RPMI7951 (cell line): ENCODE results near the gene SPEM3. TPM values are rescaled to one million over a fixed set of nuclear protein-coding genes. Genes with fewer than 3 reads are reported as not detected.
"Not testable (repeated sequence)": the region's sequence is repeated elsewhere in the genome, so short reads cannot be mapped to it uniquely, and the experiment has no call there.

Experiments used
- DNase-seq: peaks from one replicate; pipeline ENCODE4 v3.0.0-alpha.2; 2012; ENCODE audit warnings: low read depth
- total RNA-seq: library from RNA; depleted of rRNA; stranded (reverse); fragments of >200 nt; shearing (Covaris generic); gene quantifications from 2 replicates; pipeline ENCODE4 v1.2.3, GENCODE V29; 2014; rRNA removed

SPEM3 gene
- total RNA-seq, 1 experiment from 2014 or later, result not detected

GRCh38 chr17:7471729-7472128 lies 43.1 kb downstream of the SPEM3 start:
- no peak for DNase-seq

- DNase-seq, result not testable (repeated sequence)
Observed at GRCh38 chr17:7474767-7475166, 46.1 kb downstream of the SPEM3 start.

- peak; percentile 64 for DNase-seq
Observed at GRCh38 chr17:7475764-7476422, 47.2 kb downstream of the SPEM3 start.

GRCh38 chr17:7476494-7476893 lies 47.8 kb downstream of the SPEM3 start:
- peak; percentile 57 for DNase-seq

- DNase-seq, result no peak
Observed at GRCh38 chr17:7476951-7477350, 48.3 kb downstream of the SPEM3 start.

- peak; percentile 90 for DNase-seq
Observed at GRCh38 chr17:7477392-7478275, 49.0 kb downstream of the SPEM3 start.

GRCh38 chr17:7478276-7479212 lies 49.9 kb downstream of the SPEM3 start:
- peak; percentile 40 for DNase-seq

- DNase-seq, result peak; percentile 51
Observed at GRCh38 chr17:7479213-7480088, 50.8 kb downstream of the SPEM3 start, which contains the start of gene ZBTB4. ZBTB4 (minus strand) TSS chr17:7479631; CDS start chr17:7466801, 12,830 bp downstream.

GRCh38 chr17:7480089-7480384 lies 51.4 kb downstream of the SPEM3 start:
- no peak for DNase-seq

GRCh38 chr17:7481275-7481674 lies 52.6 kb downstream of the SPEM3 start, which contains the start of gene SLC35G6:
SLC35G6 (plus strand) TSS chr17:7481446; CDS start chr17:7481517, 71 bp downstream.
- DNase-seq, result not testable (repeated sequence)

GRCh38 chr17:7481842-7482741 lies 53.4 kb downstream of the SPEM3 start:
- not testable (repeated sequence) for DNase-seq

Other genes starting within 250 kb of the SPEM3 start
- not detected in 2 replicates for gene ASGR1, start 249.5 kb upstream of the SPEM3 start, total RNA-seq
- gene DLG4, start 209.0 kb upstream of the SPEM3 start, total RNA-seq, result 6.5 and 6.6 TPM in 2 replicates
- gene ACADVL, start 208.9 kb upstream of the SPEM3 start, total RNA-seq, result 287 and 295 TPM in 2 replicates
- gene DVL2, start 194.3 kb upstream of the SPEM3 start, total RNA-seq, result 24.6 and 25.0 TPM in 2 replicates
- 24.7 and 40.3 TPM in 2 replicates for gene PHF23, start 189.4 kb upstream of the SPEM3 start, total RNA-seq
- gene GABARAP, start 186.4 kb upstream of the SPEM3 start, total RNA-seq, result 451 and 468 TPM in 2 replicates
- 37.4 and 38.0 TPM in 2 replicates for gene CTDNEP1, start 177.1 kb upstream of the SPEM3 start, total RNA-seq
- gene ELP5, start 176.6 kb upstream of the SPEM3 start, total RNA-seq, result 23.7 and 28.2 TPM in 2 replicates
- 0.48 and 2.0 TPM in 2 replicates for gene CLDN7, start 166.4 kb upstream of the SPEM3 start, total RNA-seq
- 0.20 TPM in 1 of 2 replicates, not detected in the other for gene SLC2A4, start 147.1 kb upstream of the SPEM3 start, total RNA-seq
- 0.49 and 0.60 TPM in 2 replicates for gene YBX2, start 134.2 kb upstream of the SPEM3 start, total RNA-seq
- 414 and 526 TPM in 2 replicates for gene EIF5A, start 121.2 kb upstream of the SPEM3 start, total RNA-seq
- 92.7 and 97.9 TPM in 2 replicates for gene GPS2, start 113.5 kb upstream of the SPEM3 start, total RNA-seq
- gene NEURL4, start 99.5 kb upstream of the SPEM3 start, total RNA-seq, result 3.5 and 4.8 TPM in 2 replicates
- gene ACAP1, start 92.3 kb upstream of the SPEM3 start, total RNA-seq, result 0.12 and 0.20 TPM in 2 replicates
- 3.4 and 5.1 TPM in 2 replicates for gene KCTD11, start 76.7 kb upstream of the SPEM3 start, total RNA-seq
- not detected in 2 replicates for gene TMEM95, start 73.7 kb upstream of the SPEM3 start, total RNA-seq
- gene TNK1, start 47.8 kb upstream of the SPEM3 start, total RNA-seq, result 0.60 and 0.78 TPM in 2 replicates
- gene PLSCR3, start 34.3 kb upstream of the SPEM3 start, total RNA-seq, result 20.8 and 23.2 TPM in 2 replicates
- 177 and 229 TPM in 2 replicates for gene TMEM256, start 24.8 kb upstream of the SPEM3 start, total RNA-seq
- gene NLGN2, start 21.0 kb upstream of the SPEM3 start, total RNA-seq, result 3.7 and 4.2 TPM in 2 replicates
- 0.10 TPM in 1 of 2 replicates, not detected in the other for gene SPEM1, start 8.5 kb upstream of the SPEM3 start, total RNA-seq
- gene SPEM2, start 3.2 kb upstream of the SPEM3 start, total RNA-seq, result not detected in 2 replicates
- 2.9 and 5.5 TPM in 2 replicates for gene TMEM102, start 6.6 kb downstream of the SPEM3 start, total RNA-seq
- gene FGF11, start 10.7 kb downstream of the SPEM3 start, total RNA-seq, result 2.0 and 4.1 TPM in 2 replicates
- 10.4 and 11.9 TPM in 2 replicates for gene CHRNB1, start 16.2 kb downstream of the SPEM3 start, total RNA-seq
- gene ZBTB4, start 50.8 kb downstream of the SPEM3 start, total RNA-seq, result 14.3 and 14.8 TPM in 2 replicates
- gene SLC35G6, start 52.6 kb downstream of the SPEM3 start, total RNA-seq, result not detected in 2 replicates
- 15.4 and 22.3 TPM in 2 replicates for gene POLR2A, start 55.5 kb downstream of the SPEM3 start, total RNA-seq
- gene TNFSF12, start 120.2 kb downstream of the SPEM3 start, total RNA-seq, result 8.8 and 9.2 TPM in 2 replicates
- gene TNFSF13, start 129.9 kb downstream of the SPEM3 start, total RNA-seq, result 0.10 and 0.60 TPM in 2 replicates
- gene SENP3, start 133.1 kb downstream of the SPEM3 start, total RNA-seq, result 53.5 and 59.0 TPM in 2 replicates
- gene CD68, start 150.8 kb downstream of the SPEM3 start, total RNA-seq, result 35.3 and 44.1 TPM in 2 replicates
- gene MPDU1, start 155.0 kb downstream of the SPEM3 start, total RNA-seq, result 166 and 211 TPM in 2 replicates
- gene SOX15, start 161.2 kb downstream of the SPEM3 start, total RNA-seq, result not detected in 2 replicates
- gene FXR2, start 186.0 kb downstream of the SPEM3 start, total RNA-seq, result 20.3 and 25.2 TPM in 2 replicates
- gene SAT2, start 199.0 kb downstream of the SPEM3 start, total RNA-seq, result 17.4 and 31.2 TPM in 2 replicates
- gene SHBG, start 201.3 kb downstream of the SPEM3 start, total RNA-seq, result not detected in 2 replicates
- gene ATP1B2, start 222.1 kb downstream of the SPEM3 start, total RNA-seq, result not detected in 2 replicates